ENCODE measurements around the gene OR1D2.

The OR1D2 gene

GRCh38 chr17:3046753-3047152 is 57.5 kb downstream of the OR1D2 start:
- Histone ChIP-seq H3K4me2 (ENCODE audit: low read length) (no peak overlapping the region), H3K9me3 (ENCODE audit: control insufficient read depth, insufficient read depth, low read length) (peaks cover 20% of the 10 kb centered on the region), H4K20me1 (ENCODE audit: control insufficient read depth, insufficient read depth, low read depth, low read length) (no peaks in the 10 kb centered on the region), H3K36me3 (ENCODE audit: control insufficient read depth, low read length) (no peaks in the 10 kb centered on the region), H3K27ac (ENCODE audit: low read depth, low read length) (no peak overlapping the region), H3K79me2 (ENCODE audit: control insufficient read depth, low read length) (no peaks in the 10 kb centered on the region), H3K4me3 (ENCODE audit: low read length) (no peak overlapping the region), H3K27me3 (ENCODE audit: control insufficient read depth, low read length) (no peaks in the 10 kb centered on the region), H3K4me1 (ENCODE audit: control insufficient read depth, low read length) (peaks cover 8% of the 10 kb centered on the region), H3F3A (ENCODE audit: control insufficient read depth, insufficient read depth) (no peaks in the 10 kb centered on the region), H3K9me2 (replicated peaks; ENCODE audit: control insufficient read depth, low read length) (no peaks in the 10 kb centered on the region)
- TF ChIP-seq EZH2phosphoT487 (IDR thresholded peaks at IDR 0.05; ENCODE audit: borderline replicate concordance, low read length) = no peak
- TF ChIP-seq CTCF (IDR thresholded peaks at IDR 0.05; ENCODE audit: low read depth, low read length, poor library complexity, severe bottlenecking) = no peak

- Histone ChIP-seq H4K20me1 (ENCODE audit: control insufficient read depth, insufficient read depth, low read depth, low read length) (no peaks in the 10 kb centered on the region), H3K36me3 (ENCODE audit: control insufficient read depth, low read length) (no peaks in the 10 kb centered on the region), H3K4me2 (ENCODE audit: low read length) (no peak overlapping the region), H3K9me3 (ENCODE audit: control insufficient read depth, insufficient read depth, low read length) (peaks cover 20% of the 10 kb centered on the region), H3K27ac (ENCODE audit: low read depth, low read length) (no peak overlapping the region), H3K4me1 (ENCODE audit: control insufficient read depth, low read length) (peaks cover 13% of the 10 kb centered on the region), H3F3A (ENCODE audit: control insufficient read depth, insufficient read depth) (no peaks in the 10 kb centered on the region), H3K79me2 (ENCODE audit: control insufficient read depth, low read length) (no peaks in the 10 kb centered on the region), H3K4me3 (ENCODE audit: low read length) (no peak overlapping the region), H3K9me2 (replicated peaks; ENCODE audit: control insufficient read depth, low read length) (no peaks in the 10 kb centered on the region), H3K27me3 (ENCODE audit: control insufficient read depth, low read length) (no peaks in the 10 kb centered on the region)
- TF ChIP-seq EZH2phosphoT487 (IDR thresholded peaks at IDR 0.05; ENCODE audit: borderline replicate concordance, low read length) (no peak), CTCF (IDR thresholded peaks at IDR 0.05; ENCODE audit: low read depth, low read length, poor library complexity, severe bottlenecking) (peak; percentile 80)
Measured at GRCh38 chr17:3043737-3044365, 60.4 kb downstream of the OR1D2 start.

GRCh38 chr17:3040882-3041281 is 63.3 kb downstream of the OR1D2 start:
- H3K9me2 ChIP-seq (replicated peaks; ENCODE audit: control insufficient read depth, low read length) = no peaks in the 10 kb centered on the region
- H3F3A ChIP-seq (ENCODE audit: control insufficient read depth, insufficient read depth) = no peaks in the 10 kb centered on the region
- H3K9me3 ChIP-seq (ENCODE audit: control insufficient read depth, insufficient read depth, low read length) = peaks cover 20% of the 10 kb centered on the region
- TF ChIP-seq EZH2phosphoT487 (IDR thresholded peaks at IDR 0.05; ENCODE audit: borderline replicate concordance, low read length) (no peak), CTCF (IDR thresholded peaks at IDR 0.05; ENCODE audit: low read depth, low read length, poor library complexity, severe bottlenecking) (no peak)
- no peaks in the 10 kb centered on the region for H3K36me3 ChIP-seq (ENCODE audit: control insufficient read depth, low read length)
- no peak overlapping the region for H3K27ac ChIP-seq (ENCODE audit: low read depth, low read length)
- H4K20me1 ChIP-seq (ENCODE audit: control insufficient read depth, insufficient read depth, low read depth, low read length) = no peaks in the 10 kb centered on the region
- no peak overlapping the region for H3K4me2 ChIP-seq (ENCODE audit: low read length)
- peaks cover 13% of the 10 kb centered on the region for H3K4me1 ChIP-seq (ENCODE audit: control insufficient read depth, low read length)
- H3K27me3 ChIP-seq (ENCODE audit: control insufficient read depth, low read length) = no peaks in the 10 kb centered on the region
- H3K4me3 ChIP-seq (ENCODE audit: low read length) = no peak overlapping the region
- no peaks in the 10 kb centered on the region for H3K79me2 ChIP-seq (ENCODE audit: control insufficient read depth, low read length)

Measured in DOHH2 (cell line).